Esophagus muscularis mucosa (tissue), 3 donors: ENCODE measurements around the gene MRPS33.

ENCODE experiments used
- CTCF ChIP-seq, 3 experiments: fragments of 200-600 bp in 2 of 3; fragments of 450-650 bp in 1 of 3; sonication (generic) in 2 of 3; IDR thresholded peaks; one replicate each; pipeline ENCODE4 v1.5.1; 2017 to 2019; ENCODE audit warnings: antibody characterized with exemption in 3 of 3, mild to moderate bottlenecking in 2 of 3, moderate library complexity in 1 of 3
- POLR2A ChIP-seq: fragments of 450-650 bp; IDR thresholded peaks from one replicate; pipeline ENCODE4 v1.6.1; 2017; ENCODE audit warnings: antibody characterized with exemption, moderate library complexity, mild to moderate bottlenecking, low read depth

- TF ChIP-seq CTCF (IDR thresholded peaks at IDR 0.05) (no peak), POLR2A (no peak)
Measured at GRCh38 chr7:141053626-141054025, 38.9 kb upstream of the MRPS33 start.
